Superior temporal gyrus (tissue), 1 donor: ENCODE results near the gene FFAR3.
"Not testable (repeated sequence)": the region's sequence is repeated elsewhere in the genome, so short reads cannot be mapped to it uniquely, and the experiment has no call there.

Source experiments
- DNase-seq: peaks from one replicate; pipeline ENCODE4 v3.0.0-alpha.2; 2016; ENCODE audit errors: extremely low spot score

FFAR3 gene

GRCh38 chr19:35401416-35401815 lies 43.2 kb downstream of the FFAR3 start:
- not testable (repeated sequence) for DNase-seq

- no peak for DNase-seq
Observed at GRCh38 chr19:35403116-35403760, 45.0 kb downstream of the FFAR3 start.

- no peak for DNase-seq
Observed at GRCh38 chr19:35404879-35405622, 46.8 kb downstream of the FFAR3 start.

DNA sequence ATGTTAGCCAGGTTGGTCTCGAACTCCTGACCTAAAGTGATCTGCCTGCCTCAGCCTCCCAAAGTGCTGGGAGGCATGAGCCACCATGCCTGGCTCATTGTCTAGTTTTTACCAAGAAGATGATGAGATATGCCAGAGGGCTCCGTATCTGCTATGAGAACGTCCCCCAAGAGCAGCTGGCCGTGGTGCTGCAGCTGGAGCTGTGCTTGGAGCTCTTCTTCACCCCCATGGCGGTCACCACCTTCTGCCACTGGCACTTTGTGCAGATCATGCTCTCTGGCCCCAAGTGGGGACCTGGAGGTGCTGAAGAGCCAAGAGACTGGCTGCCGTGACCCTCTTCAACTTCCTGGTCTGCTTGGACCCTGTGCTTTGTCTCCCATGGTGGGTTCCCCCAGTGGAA lies 49.4 kb downstream of the FFAR3 start:
- DNase-seq: no peak

- no peak for DNase-seq
Observed at GRCh38 chr19:35408284-35409171, 50.3 kb downstream of the FFAR3 start.

- DNase-seq: no peak
Observed at GRCh38 chr19:35409191-35409590, 50.9 kb downstream of the FFAR3 start.
